GM19397 (cell line): Measurements from ENCODE around the gene AGTR1.
"Not testable (repeated sequence)": the region's sequence is repeated elsewhere in the genome, so short reads cannot be mapped to it uniquely, and the experiment has no call there.

Source experiments
- ATAC-seq: cut with Tn5 transposase; IDR thresholded peaks from one replicate; pipeline ENCODE4 v1.9.1; 2021; ENCODE audit warnings: mild to moderate bottlenecking, moderate library complexity; ENCODE audit not compliant: unreplicated experiment

AGTR1 gene

GRCh38 chr3:148717885-148718561 is 20.3 kb downstream of the AGTR1 start:
- no peak for ATAC-seq

- ATAC-seq, result no peak
Measured at GRCh38 chr3:148718982-148719862, 21.5 kb downstream of the AGTR1 start.

- no peak for ATAC-seq
Measured at GRCh38 chr3:148720873-148721272, 23.2 kb downstream of the AGTR1 start.

GRCh38 chr3:148723631-148724030 is 25.9 kb downstream of the AGTR1 start:
- ATAC-seq, result no peak

- no peak for ATAC-seq
Measured at GRCh38 chr3:148727231-148727630, 29.5 kb downstream of the AGTR1 start.

GRCh38 chr3:148728753-148729152 is 31.1 kb downstream of the AGTR1 start:
- ATAC-seq, result no peak

- ATAC-seq, result no peak
Measured at GRCh38 chr3:148729476-148730055, 31.9 kb downstream of the AGTR1 start.

- no peak for ATAC-seq
Measured at GRCh38 chr3:148730676-148731075, 33.0 kb downstream of the AGTR1 start.

- no peak for ATAC-seq
Measured at GRCh38 chr3:148735597-148735996, 37.9 kb downstream of the AGTR1 start.

- no peak for ATAC-seq
Measured at GRCh38 chr3:148736086-148736485, 38.4 kb downstream of the AGTR1 start.

- ATAC-seq, result no peak
Measured at GRCh38 chr3:148737104-148737530, 39.4 kb downstream of the AGTR1 start.

- ATAC-seq, result no peak
Measured at GRCh38 chr3:148739720-148740119, 42.0 kb downstream of the AGTR1 start.

GRCh38 chr3:148740291-148740690 is 42.6 kb downstream of the AGTR1 start:
- no peak for ATAC-seq

GRCh38 chr3:148741219-148741618 is 43.5 kb downstream of the AGTR1 start:
- no peak for ATAC-seq

GRCh38 chr3:148742118-148742517 is 44.4 kb downstream of the AGTR1 start:
- no peak for ATAC-seq

- ATAC-seq, result no peak
Measured at GRCh38 chr3:148746053-148746452, 48.4 kb downstream of the AGTR1 start.

- no peak for ATAC-seq
Measured at GRCh38 chr3:148748283-148748682, 50.6 kb downstream of the AGTR1 start.

- no peak for ATAC-seq
Measured at GRCh38 chr3:148750296-148750695, 52.6 kb downstream of the AGTR1 start.

GRCh38 chr3:148751461-148751860 is 53.8 kb downstream of the AGTR1 start:
- no peak for ATAC-seq

GRCh38 chr3:148753385-148753784 is 55.7 kb downstream of the AGTR1 start:
- ATAC-seq, result not testable (repeated sequence)

- no peak for ATAC-seq
Measured at GRCh38 chr3:148755570-148755969, 57.9 kb downstream of the AGTR1 start.

GRCh38 chr3:148756311-148756710 is 58.6 kb downstream of the AGTR1 start:
- no peak for ATAC-seq
